GM21619 (cell line): ENCODE measurements around the gene MIX23.
A peak's percentile ranks its signal among the peaks of the same experiment; 100 is the strongest.

ENCODE experiments used
- ATAC-seq: cut with Tn5 transposase; IDR thresholded peaks from one replicate; pipeline ENCODE4 v1.9.1; 2021; ENCODE audit not compliant: unreplicated experiment

The MIX23 gene

GRCh38 chr3:122392868-122393844, 10.1 kb upstream of the MIX23 start:
- no peak for ATAC-seq

- no peak for ATAC-seq
Observed at GRCh38 chr3:122391681-122392446, 8.8 kb upstream of the MIX23 start.

- ATAC-seq = no peak
Observed at GRCh38 chr3:122390665-122391064, 7.6 kb upstream of the MIX23 start.

GRCh38 chr3:122389892-122390291, 6.9 kb upstream of the MIX23 start:
- ATAC-seq = no peak

- no peak for ATAC-seq
Observed at GRCh38 chr3:122389197-122389596, 6.2 kb upstream of the MIX23 start.

GRCh38 chr3:122387709-122388108, 4.7 kb upstream of the MIX23 start:
- no peak for ATAC-seq

GRCh38 chr3:122383771-122384697, 1.0 kb upstream of the MIX23 start, which contains the start of gene FAM162A:
FAM162A (plus strand) TSS chr3:122384182; CDS start chr3:122384266, 84 bp downstream.
- ATAC-seq = peak; percentile 86

- no peak for ATAC-seq
Observed at GRCh38 chr3:122377975-122378374, 5.1 kb downstream of the MIX23 start.

- no peak for ATAC-seq
Observed at GRCh38 chr3:122374034-122374433, 9.0 kb downstream of the MIX23 start.

- ATAC-seq = no peak
Observed at GRCh38 chr3:122366379-122366749, 16.7 kb downstream of the MIX23 start.

GRCh38 chr3:122365582-122366378, 17.3 kb downstream of the MIX23 start:
- peak; percentile 75 for ATAC-seq

GRCh38 chr3:122365073-122365472, 18.0 kb downstream of the MIX23 start:
- ATAC-seq = peak; percentile 44

- ATAC-seq = no peak
Observed at GRCh38 chr3:122364490-122364889, 18.5 kb downstream of the MIX23 start.

- no peak for ATAC-seq
Observed at GRCh38 chr3:122362026-122362425, 21.0 kb downstream of the MIX23 start.

GRCh38 chr3:122358703-122359032, 24.4 kb downstream of the MIX23 start:
- ATAC-seq = no peak

GRCh38 chr3:122357828-122358702, 25.0 kb downstream of the MIX23 start:
- ATAC-seq = no peak

GRCh38 chr3:122356402-122356801, 26.6 kb downstream of the MIX23 start:
- ATAC-seq = no peak

GRCh38 chr3:122355612-122356011, 27.4 kb downstream of the MIX23 start:
- ATAC-seq = no peak

- ATAC-seq = no peak
Observed at GRCh38 chr3:122353893-122354401, 29.1 kb downstream of the MIX23 start.
